B cell (primary cell): ENCODE data around the gene PITHD1. TPM values are rescaled to one million over a fixed set of nuclear protein-coding genes. Genes with fewer than 3 reads are reported as not detected.

Experiments used
- ATAC-seq: fragments of 200-7000 bp; cut with Tn5 transposase; one replicate; pipeline ENCODE4 v1.10.0; 2021; ENCODE audit warnings: low read depth, mild to moderate bottlenecking, moderate number of reproducible peaks, moderate library complexity
- CTCF ChIA-PET: fragments of 350-600 bp; sonication (Branson Sonifier 250); formaldehyde crosslinking; loops from one replicate; lab custom pipeline; 2021; ENCODE audit warnings: antibody characterized with exemption, inconsistent platforms; lab: Charles Lee
- POLR2A ChIA-PET: fragments of 350-600 bp; sonication (Branson Sonifier 250); formaldehyde crosslinking; loops from one replicate; lab custom pipeline; 2021; ENCODE audit warnings: antibody characterized with exemption; lab: Charles Lee
- DNase-seq: peaks from one replicate; pipeline ENCODE4 v3.0.0; 2013
- H2AFZ ChIP-seq: 2 replicates; pipeline ENCODE4 v1.6.1; 2012; ENCODE audit warnings: mild to moderate bottlenecking, low read depth, low read length; ENCODE audit not compliant: insufficient read depth, poor library complexity, severe bottlenecking
- H3K27ac ChIP-seq, 2 donors: 1 replicate in 1 of 2; 2 replicates in 1 of 2; pipeline ENCODE4 v1.5.1; 2012 to 2013; ENCODE audit warnings: low read length in 2 of 2, mild to moderate bottlenecking in 2 of 2, moderate library complexity in 1 of 2
- H3K27me3 ChIP-seq, 4 experiments: fragments of 200-600 bp in 1 of 4; sonication (generic) in 1 of 4; replicated peaks in 1 of 4; 1 replicate in 2 of 4; 2 replicates in 2 of 4; pipeline versions ENCODE4 v1.6.1 to v1.7.0; 2013 to 2016; ENCODE audit warnings: low read length in 3 of 4, mild to moderate bottlenecking in 2 of 4, mixed read lengths in 1 of 4, moderate library complexity in 1 of 4; ENCODE audit not compliant: insufficient read depth in 4 of 4, control insufficient read depth in 3 of 4; ENCODE audit errors: control extremely low read depth in 1 of 4
- H3K36me3 ChIP-seq, 2 experiments: replicated peaks in 1 of 2; 1 replicate in 1 of 2; 2 replicates in 1 of 2; pipeline versions ENCODE4 v1.6.1 to v1.7.1; 2013; ENCODE audit warnings: low read length in 1 of 2; ENCODE audit not compliant: insufficient read depth in 2 of 2, control insufficient read depth in 1 of 2; ENCODE audit errors: control extremely low read depth in 1 of 2, extremely low read depth in 1 of 2
- H3K4me1 ChIP-seq, 2 donors: fragments of 200-600 bp in 1 of 2; sonication (generic) in 1 of 2; 1 replicate in 1 of 2; 2 replicates in 1 of 2; pipeline versions ENCODE4 v1.5.1 to v1.6.1; 2013 to 2017; ENCODE audit warnings: low read length in 2 of 2; ENCODE audit not compliant: control insufficient read depth in 2 of 2, insufficient read depth in 2 of 2
- H3K4me2 ChIP-seq: replicated peaks from 2 replicates; pipeline ENCODE3; 2012; ENCODE audit warnings: mild to moderate bottlenecking, low read depth, low read length; ENCODE audit not compliant: poor library complexity, severe bottlenecking
- H3K4me3 ChIP-seq, 5 experiments: fragments of 200-600 bp in 1 of 5; sonication (generic) in 1 of 5; 1 replicate in 3 of 5; 2 replicates in 2 of 5; pipeline versions ENCODE4 v1.5.1 to v1.7.0; 2011 to 2016; ENCODE audit warnings: low read length in 4 of 5, mild to moderate bottlenecking in 4 of 5, low read depth in 2 of 5, control low read depth in 1 of 5, moderate library complexity in 1 of 5; ENCODE audit not compliant: insufficient read depth in 1 of 5; ENCODE audit errors: control extremely low read depth in 1 of 5, extremely low read depth in 1 of 5
- H3K79me2 ChIP-seq: fragments of 200-600 bp; sonication (generic); one replicate; pipeline ENCODE4 v1.6.0; 2016; ENCODE audit warnings: low read length; ENCODE audit not compliant: control insufficient read depth, insufficient read depth
- H3K9ac ChIP-seq: fragments of 200-600 bp; sonication (generic); 2 replicates; pipeline ENCODE4 v1.6.1; 2017; ENCODE audit warnings: mild to moderate bottlenecking, low read length, moderate library complexity
- H3K9me3 ChIP-seq, 3 donors: one replicate each; pipeline versions ENCODE4 v1.6.1 to v1.7.1; 2013; ENCODE audit warnings: low read length in 2 of 3; ENCODE audit not compliant: control insufficient read depth in 2 of 3, insufficient read depth in 1 of 3; ENCODE audit errors: control extremely low read depth in 1 of 3
- H4K20me1 ChIP-seq: 2 replicates; pipeline ENCODE4 v1.6.0; 2012; ENCODE audit warnings: mild to moderate bottlenecking, low read length; ENCODE audit not compliant: insufficient read depth, control insufficient read depth, poor library complexity, severe bottlenecking
- H3K27ac Mint-ChIP-seq: one replicate; pipeline ENCODE4 v1.8.0; 2021; ENCODE audit warnings: mixed read lengths
- H3K27me3 Mint-ChIP-seq: one replicate; pipeline ENCODE4 v1.8.0; 2021; ENCODE audit warnings: mixed read lengths
- H3K4me1 Mint-ChIP-seq: one replicate; pipeline ENCODE4 v1.8.0; 2021; ENCODE audit warnings: mixed read lengths
- H3K4me3 Mint-ChIP-seq: one replicate; pipeline ENCODE4 v1.8.0; 2021; ENCODE audit warnings: mixed read lengths
- H3K9me3 Mint-ChIP-seq: one replicate; pipeline ENCODE4 v1.8.0; 2022; ENCODE audit warnings: mixed read lengths; ENCODE audit not compliant: insufficient read depth
- EZH2 ChIP-seq: IDR thresholded peaks from 2 replicates; pipeline ENCODE4 v1.6.1; 2012; ENCODE audit warnings: borderline replicate concordance, low read depth, mild to moderate bottlenecking, moderate library complexity, low read length; ENCODE audit not compliant: insufficient read depth, poor library complexity, severe bottlenecking
- WGBS: methylation state at CpG from one replicate; pipeline ENCODE4 v1.1.5; 2013; ENCODE audit warnings: missing lambda C conversion rate; ENCODE audit not compliant: insufficient coverage; 5-methylcytosine and 5-hydroxymethylcytosine counted together
- intact Hi-C: fragments of 100-400 bp; cut with micrococcal nuclease; formaldehyde crosslinking; loops from one replicate; pipeline ENCODE4 v1.10.0; 2022
- polyA plus RNA-seq: library from polyadenylated mRNA; depleted of rRNA; stranded (reverse); fragments of >200 nt; gene quantifications from 2 replicates; pipeline ENCODE4 v1.2.3, GENCODE V29; 2012
- total RNA-seq, 2 donors: library from RNA; stranded (reverse); fragments of 120-200 nt in 1 of 2; gene quantifications; 1 replicate in 1 of 2; 2 replicates in 1 of 2; pipeline versions ENCODE4 v1.2.3 to v1.2.4, GENCODE V29; 2013 to 2022
- TF ChIP-seq, protein P1 (sequence below): fragments of 200-600 bp; IDR thresholded peaks from one replicate; pipeline ENCODE4 v1.8.0; 2022; ENCODE audit warnings: antibody characterized with exemption, mild to moderate bottlenecking

PITHD1 gene
- total and polyA plus RNA-seq, 2 donors (not counting 1 experiment from before 2014, with no cell fraction given), result 32.4 to 62.2 TPM

DNA sequence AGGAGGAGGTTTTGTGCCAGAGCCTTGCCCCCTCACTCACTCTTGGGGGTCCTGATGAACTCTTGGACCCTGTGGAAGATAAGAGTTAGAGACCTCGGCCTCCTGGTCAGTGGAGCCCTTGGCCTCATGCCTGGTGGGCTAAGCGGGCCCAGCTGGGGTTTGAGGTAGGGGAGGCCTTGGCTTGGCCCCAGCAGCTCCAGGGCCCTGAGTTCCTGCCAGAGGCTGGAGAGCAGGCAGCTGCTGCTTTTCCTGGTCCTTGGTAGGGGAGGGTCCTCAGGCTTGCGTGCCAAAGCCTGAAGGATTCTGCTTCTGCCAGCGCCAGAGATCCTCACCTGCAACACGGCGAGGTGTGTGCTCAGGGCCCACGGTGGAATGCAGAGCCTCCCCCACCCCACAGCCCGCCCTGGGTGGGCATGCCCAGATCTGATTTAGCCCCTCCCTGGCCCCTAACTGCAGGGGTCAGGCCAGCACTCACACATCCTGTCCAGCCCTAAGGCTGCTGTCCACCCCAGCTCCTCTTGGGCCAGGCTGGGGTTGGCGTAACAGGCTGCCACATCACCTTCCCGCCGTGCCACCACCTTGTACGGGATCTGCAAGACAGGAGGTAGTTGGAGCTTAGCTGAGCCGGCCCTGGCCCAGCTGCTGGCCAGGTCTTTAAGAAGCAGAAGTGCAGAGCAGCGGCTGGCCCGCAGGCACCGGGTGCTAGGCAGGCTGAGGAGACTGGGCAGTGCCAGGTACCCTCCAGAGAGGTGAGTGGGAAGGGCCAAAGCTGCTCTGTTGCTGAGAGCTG is 17.7 kb downstream of the PITHD1 start:
- no peak overlapping the region for H3K27ac ChIP-seq
- H3K4me3 Mint-ChIP-seq, result no peak overlapping the region
- H3K36me3 ChIP-seq, result peaks cover 0 to 21% of the 10 kb centered on the region in 2 experiments
- no peaks in the 10 kb centered on the region for H3K27me3 Mint-ChIP-seq
- H3K9me3 ChIP-seq, result peaks cover 0 to 3% (median 0%) of the 10 kb centered on the region in 3 donors
- H3K4me2 ChIP-seq, result no peak overlapping the region
- peaks cover 14% of the 10 kb centered on the region for H3K79me2 ChIP-seq
- POLR2A ChIA-PET, result interaction anchor here (0.6 kb wide), 1 partner anchor 51 kb away, joined by 5 read pairs; no protein-coding TSS in a partner anchor
- no peak overlapping the region for H3K9ac ChIP-seq
- no peak for ATAC-seq
- H3K9me3 Mint-ChIP-seq, result no peaks in the 10 kb centered on the region
- intact Hi-C loops, result no loop called here
- no peak overlapping the region for H3K4me3 ChIP-seq
- 99% methylated on average over 13 of the region's 16 CpGs for WGBS
- no peaks in the 10 kb centered on the region for H4K20me1 ChIP-seq
- CTCF ChIA-PET, result no interaction called here
- peaks cover 23% of the 10 kb centered on the region for H3K4me1 Mint-ChIP-seq
- DNase-seq, result no peak
- H3K4me1 ChIP-seq, result peaks cover 14 to 23% of the 10 kb centered on the region in 2 donors
- no peak overlapping the region for H3K27ac Mint-ChIP-seq
- TF ChIP-seq EZH2, result no peak
- TF ChIP-seq, protein P1, sequence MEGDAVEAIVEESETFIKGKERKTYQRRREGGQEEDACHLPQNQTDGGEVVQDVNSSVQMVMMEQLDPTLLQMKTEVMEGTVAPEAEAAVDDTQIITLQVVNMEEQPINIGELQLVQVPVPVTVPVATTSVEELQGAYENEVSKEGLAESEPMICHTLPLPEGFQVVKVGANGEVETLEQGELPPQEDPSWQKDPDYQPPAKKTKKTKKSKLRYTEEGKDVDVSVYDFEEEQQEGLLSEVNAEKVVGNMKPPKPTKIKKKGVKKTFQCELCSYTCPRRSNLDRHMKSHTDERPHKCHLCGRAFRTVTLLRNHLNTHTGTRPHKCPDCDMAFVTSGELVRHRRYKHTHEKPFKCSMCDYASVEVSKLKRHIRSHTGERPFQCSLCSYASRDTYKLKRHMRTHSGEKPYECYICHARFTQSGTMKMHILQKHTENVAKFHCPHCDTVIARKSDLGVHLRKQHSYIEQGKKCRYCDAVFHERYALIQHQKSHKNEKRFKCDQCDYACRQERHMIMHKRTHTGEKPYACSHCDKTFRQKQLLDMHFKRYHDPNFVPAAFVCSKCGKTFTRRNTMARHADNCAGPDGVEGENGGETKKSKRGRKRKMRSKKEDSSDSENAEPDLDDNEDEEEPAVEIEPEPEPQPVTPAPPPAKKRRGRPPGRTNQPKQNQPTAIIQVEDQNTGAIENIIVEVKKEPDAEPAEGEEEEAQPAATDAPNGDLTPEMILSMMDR, result no peak
- H2AFZ ChIP-seq, result no peak overlapping the region
- H3K27me3 ChIP-seq, result no peaks in the 10 kb centered on the region
